ENCODE measurements around the gene IGFL2.

DNA sequence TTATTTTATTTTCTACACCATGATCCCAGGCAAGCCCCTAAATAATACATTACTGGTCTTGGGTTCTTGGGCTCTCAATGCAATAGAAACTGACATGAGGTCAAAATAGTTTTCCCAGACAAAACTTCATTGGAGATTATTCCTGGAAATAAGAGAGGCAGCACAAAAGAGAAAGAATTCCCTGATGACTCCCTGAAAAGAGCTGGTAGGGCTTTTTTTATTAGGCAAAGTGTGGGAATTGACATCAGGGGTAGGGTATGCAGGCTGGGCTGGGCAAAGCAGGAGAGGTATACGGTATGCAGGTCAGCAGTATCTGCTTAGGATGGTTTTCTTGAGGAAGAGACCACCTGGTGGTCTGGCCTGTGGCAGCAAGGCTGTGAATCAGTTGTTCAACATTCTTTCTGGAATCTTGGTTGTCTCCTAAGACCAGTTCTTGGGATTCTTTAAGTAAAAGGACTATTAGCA is 14.2 kb upstream of the IGFL2 start:
- no peak for TF ChIP-seq ZNF274 (IDR thresholded peaks at IDR 0.05; ENCODE audit: low read depth, low read length)
- TF ChIP-seq YY1 (IDR thresholded peaks at IDR 0.05; ENCODE audit: insufficient read depth, insufficient read length), result no peak

Measured in NT2/D1 (cell line).